ENCODE results near the gene NKAIN1.

The NKAIN1 gene

GRCh38 chr1:31170486-31170735 lies 69.3 kb downstream of the NKAIN1 start:
- no peaks in the 10 kb centered on the region for H3K36me3 ChIP-seq (ENCODE audit: insufficient read depth)
- no peaks in the 10 kb centered on the region for H4K20me1 ChIP-seq (ENCODE audit: insufficient read depth)
- H3K9ac ChIP-seq: peak overlapping the region; percentile 28; the same call in 1 of the 2 replicates
- no peak for TF ChIP-seq CTCF (conservative IDR thresholded peaks at IDR 0.05; ENCODE audit: low read depth, low read length)
- H3K4me3 ChIP-seq (IDR thresholded peaks at IDR 0.05; ENCODE audit: insufficient read depth, low read depth, low read length): no peak overlapping the region
- peak overlapping the region; percentile 67 for H3K27ac ChIP-seq
- no peaks in the 10 kb centered on the region for H3K27me3 ChIP-seq (ENCODE audit: insufficient read depth, low read depth)
- H3K4me1 ChIP-seq (ENCODE audit: low read depth, poor library complexity, severe bottlenecking): peaks cover 22% of the 10 kb centered on the region
- H3K79me2 ChIP-seq (ENCODE audit: insufficient read depth, low read depth): no peaks in the 10 kb centered on the region
- H3K4me2 ChIP-seq: peak overlapping the region; percentile 47; the same call in 1 of the 2 replicates
- peak overlapping the region; percentile 62 for H2AFZ ChIP-seq (ENCODE audit: low read depth)

DNA sequence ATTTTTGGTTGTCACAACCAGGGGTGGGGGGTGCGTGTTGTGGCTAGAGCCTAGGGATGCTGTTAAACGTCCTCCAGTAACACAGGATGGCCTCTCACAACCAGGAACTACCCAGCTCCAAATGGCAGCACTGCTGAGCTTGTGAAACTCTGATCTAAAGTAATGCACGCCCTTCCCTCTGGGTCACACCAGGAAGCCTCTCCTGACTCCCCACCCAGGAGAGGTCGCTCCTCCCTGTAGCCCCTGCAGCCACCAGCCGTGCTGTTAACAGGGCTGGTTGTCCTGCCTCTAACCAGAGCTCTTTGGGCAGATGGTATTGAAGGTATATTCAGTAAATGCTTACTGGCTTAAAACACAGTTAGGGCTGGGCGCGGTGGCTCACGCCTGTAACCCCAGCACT lies 73.2 kb downstream of the NKAIN1 start:
- Histone ChIP-seq H3K36me3 (ENCODE audit: insufficient read depth) (no peaks in the 10 kb centered on the region), H3K4me1 (ENCODE audit: low read depth, poor library complexity, severe bottlenecking) (peaks cover 29% of the 10 kb centered on the region), H2AFZ (ENCODE audit: low read depth) (no peak overlapping the region), H3K27me3 (ENCODE audit: insufficient read depth, low read depth) (no peaks in the 10 kb centered on the region), H3K4me2 (no peak overlapping the region), H3K9ac (no peak overlapping the region), H4K20me1 (ENCODE audit: insufficient read depth) (no peaks in the 10 kb centered on the region), H3K4me3 (IDR thresholded peaks at IDR 0.05; ENCODE audit: insufficient read depth, low read depth, low read length) (no peak overlapping the region), H3K27ac (no peak overlapping the region), H3K79me2 (ENCODE audit: insufficient read depth, low read depth) (no peaks in the 10 kb centered on the region)
- no peak for TF ChIP-seq CTCF (conservative IDR thresholded peaks at IDR 0.05; ENCODE audit: low read depth, low read length)

DNA sequence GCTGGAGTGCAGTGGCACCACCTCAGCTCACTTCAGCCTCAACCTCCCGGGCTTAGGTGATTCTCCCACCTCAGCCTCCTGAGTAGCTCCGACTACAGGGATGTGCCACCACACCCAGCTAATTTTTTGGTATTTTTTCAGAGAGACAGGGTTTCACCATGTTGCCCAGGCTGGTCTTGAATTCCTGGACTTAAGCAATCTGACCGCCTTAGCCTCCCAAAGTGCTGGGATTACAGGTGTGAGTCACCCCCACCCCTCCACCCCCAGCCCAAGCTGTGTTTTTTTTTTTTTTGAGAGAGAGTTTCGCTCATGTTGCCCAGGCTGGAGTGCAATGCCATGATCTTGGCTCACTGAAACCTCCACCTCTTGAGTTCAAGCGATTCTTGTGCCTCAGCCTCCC lies 75.4 kb downstream of the NKAIN1 start:
- H3K4me1 ChIP-seq (ENCODE audit: low read depth, poor library complexity, severe bottlenecking): peaks cover 11% of the 10 kb centered on the region
- TF ChIP-seq CTCF (conservative IDR thresholded peaks at IDR 0.05; ENCODE audit: low read depth, low read length): no peak
- no peak overlapping the region for H3K4me3 ChIP-seq (IDR thresholded peaks at IDR 0.05; ENCODE audit: insufficient read depth, low read depth, low read length)
- no peak overlapping the region for H3K9ac ChIP-seq
- H4K20me1 ChIP-seq (ENCODE audit: insufficient read depth): no peaks in the 10 kb centered on the region
- no peaks in the 10 kb centered on the region for H3K27me3 ChIP-seq (ENCODE audit: insufficient read depth, low read depth)
- no peaks in the 10 kb centered on the region for H3K36me3 ChIP-seq (ENCODE audit: insufficient read depth)
- H3K27ac ChIP-seq: no peak overlapping the region
- H3K79me2 ChIP-seq (ENCODE audit: insufficient read depth, low read depth): no peaks in the 10 kb centered on the region
- no peak overlapping the region for H3K4me2 ChIP-seq
- H2AFZ ChIP-seq (ENCODE audit: low read depth): no peak overlapping the region

DNA sequence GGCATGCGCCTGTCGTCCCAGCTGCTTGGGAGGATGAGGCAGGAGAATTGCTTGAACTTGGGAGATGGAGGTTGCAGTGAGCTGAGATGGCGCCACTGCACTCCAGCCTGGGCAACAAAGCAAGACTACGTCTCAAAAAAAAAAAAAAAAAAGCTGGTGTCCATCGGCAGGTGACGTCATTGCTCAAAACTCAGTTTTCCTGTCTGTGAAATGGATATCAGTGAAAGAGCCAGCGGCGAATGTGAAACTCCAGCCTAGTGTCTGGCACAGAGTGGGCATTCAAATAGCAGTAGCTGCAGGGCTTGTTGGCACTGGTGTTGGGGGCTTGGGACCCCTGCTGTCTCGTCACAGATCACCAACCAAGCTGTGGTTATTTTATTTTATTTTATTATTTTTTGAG lies 75.8 kb downstream of the NKAIN1 start:
- H3K4me1 ChIP-seq (ENCODE audit: low read depth, poor library complexity, severe bottlenecking): peaks cover 11% of the 10 kb centered on the region
- no peak for TF ChIP-seq CTCF (conservative IDR thresholded peaks at IDR 0.05; ENCODE audit: low read depth, low read length)
- H3K79me2 ChIP-seq (ENCODE audit: insufficient read depth, low read depth): no peaks in the 10 kb centered on the region
- H4K20me1 ChIP-seq (ENCODE audit: insufficient read depth): no peaks in the 10 kb centered on the region
- H2AFZ ChIP-seq (ENCODE audit: low read depth): no peak overlapping the region
- H3K4me3 ChIP-seq (IDR thresholded peaks at IDR 0.05; ENCODE audit: insufficient read depth, low read depth, low read length): no peak overlapping the region
- no peak overlapping the region for H3K9ac ChIP-seq
- no peak overlapping the region for H3K4me2 ChIP-seq
- H3K36me3 ChIP-seq (ENCODE audit: insufficient read depth): no peaks in the 10 kb centered on the region
- H3K27me3 ChIP-seq (ENCODE audit: insufficient read depth, low read depth): no peaks in the 10 kb centered on the region
- no peak overlapping the region for H3K27ac ChIP-seq

GRCh38 chr1:31161571-31161970 lies 78.1 kb downstream of the NKAIN1 start:
- no peak overlapping the region for H3K4me3 ChIP-seq (IDR thresholded peaks at IDR 0.05; ENCODE audit: insufficient read depth, low read depth, low read length)
- H3K4me2 ChIP-seq: no peak overlapping the region
- H4K20me1 ChIP-seq (ENCODE audit: insufficient read depth): no peaks in the 10 kb centered on the region
- no peaks in the 10 kb centered on the region for H3K36me3 ChIP-seq (ENCODE audit: insufficient read depth)
- H3K4me1 ChIP-seq (ENCODE audit: low read depth, poor library complexity, severe bottlenecking): peaks cover 11% of the 10 kb centered on the region
- no peaks in the 10 kb centered on the region for H3K27me3 ChIP-seq (ENCODE audit: insufficient read depth, low read depth)
- H3K79me2 ChIP-seq (ENCODE audit: insufficient read depth, low read depth): no peaks in the 10 kb centered on the region
- TF ChIP-seq CTCF (conservative IDR thresholded peaks at IDR 0.05; ENCODE audit: low read depth, low read length): no peak
- H2AFZ ChIP-seq (ENCODE audit: low read depth): no peak overlapping the region
- no peak overlapping the region for H3K27ac ChIP-seq
- no peak overlapping the region for H3K9ac ChIP-seq
